GM19452 (cell line): ENCODE measurements around the gene RILPL2.
"Not testable (repeated sequence)": the region's sequence is repeated elsewhere in the genome, so short reads cannot be mapped to it uniquely, and the experiment has no call there.

Experiments used
- ATAC-seq: cut with Tn5 transposase; IDR thresholded peaks from one replicate; pipeline ENCODE4 v1.9.1; 2021; ENCODE audit not compliant: unreplicated experiment

The RILPL2 gene

GRCh38 chr12:123384994-123385376 is 51.5 kb downstream of the RILPL2 start:
- ATAC-seq = no peak

DNA sequence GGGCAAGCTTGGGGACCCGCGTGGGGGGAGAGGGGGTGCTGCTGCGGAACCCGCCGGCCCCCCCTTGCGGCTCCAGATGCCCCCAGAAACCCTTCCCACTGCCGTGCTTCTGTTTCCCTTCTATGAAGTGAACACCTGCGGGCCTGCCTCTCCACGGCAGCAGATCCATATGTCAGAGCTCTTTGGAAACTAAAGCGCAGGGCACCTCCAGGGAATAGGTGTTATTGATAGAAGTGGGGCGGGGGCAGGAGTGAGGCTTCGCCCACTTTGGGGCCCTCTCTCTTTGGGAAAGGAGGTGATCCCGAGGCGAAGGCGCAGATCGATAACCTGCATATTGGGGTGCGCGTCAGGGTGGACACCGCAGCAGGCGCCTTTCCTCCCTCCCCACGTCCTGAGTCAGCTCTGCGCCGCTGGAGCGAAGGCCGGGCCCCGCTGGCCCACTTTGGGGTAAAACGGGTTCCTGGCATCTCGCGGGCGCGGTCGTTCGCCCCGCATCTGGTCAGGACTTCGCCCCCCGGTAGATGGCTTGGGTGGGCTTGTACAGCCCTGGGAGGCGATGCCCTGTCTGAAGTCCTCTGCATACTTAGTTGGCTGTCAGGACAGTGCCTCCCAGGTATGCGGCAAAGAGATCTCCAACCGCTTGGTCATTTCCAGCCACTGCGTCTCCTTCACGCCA is 52.0 kb downstream of the RILPL2 start:
- ATAC-seq = no peak

- no peak for ATAC-seq
Measured at GRCh38 chr12:123382684-123383083, 53.8 kb downstream of the RILPL2 start.

DNA sequence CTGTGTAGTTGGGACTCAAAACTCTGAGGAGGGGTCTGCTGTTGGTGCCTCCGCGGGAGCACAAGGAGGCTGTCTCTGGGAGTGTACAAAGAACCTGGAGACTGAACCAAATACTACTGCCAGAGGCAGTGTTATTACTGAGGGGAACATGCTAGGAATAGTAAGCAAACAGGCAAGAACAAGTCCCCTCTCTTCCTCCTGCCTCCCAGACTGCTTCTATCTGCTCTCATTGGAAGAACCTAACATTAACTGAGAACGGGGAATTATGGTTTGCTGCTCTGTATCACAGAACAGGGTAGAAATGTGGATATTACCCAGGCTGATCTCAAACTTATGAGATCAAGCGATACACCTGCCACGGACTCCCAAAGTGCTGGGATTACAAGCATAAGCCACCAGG is 57.1 kb downstream of the RILPL2 start:
- no peak for ATAC-seq

DNA sequence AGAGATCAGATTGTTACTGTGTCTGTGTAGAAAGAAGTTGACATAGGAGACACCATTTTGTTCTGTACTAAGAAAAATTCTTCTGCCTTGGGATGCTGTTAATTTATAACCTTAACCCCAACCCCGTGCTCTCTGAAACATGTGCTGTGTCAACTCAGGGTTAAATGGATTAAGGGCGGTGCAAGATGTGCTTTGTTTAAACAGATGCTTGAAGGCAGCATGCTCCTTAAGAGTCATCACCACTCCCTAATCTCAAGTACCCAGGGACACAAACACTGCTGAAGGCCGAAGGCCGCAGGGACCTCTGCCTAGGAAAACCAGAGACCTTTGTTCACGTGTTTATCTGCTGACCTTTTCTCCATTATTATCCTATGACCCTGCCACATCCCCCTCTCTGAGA is 64.1 kb downstream of the RILPL2 start:
- not testable (repeated sequence) for ATAC-seq

- not testable (repeated sequence) for ATAC-seq
Measured at GRCh38 chr12:123371667-123372368, 64.7 kb downstream of the RILPL2 start.

GRCh38 chr12:123369229-123369628 is 67.3 kb downstream of the RILPL2 start:
- no peak for ATAC-seq

GRCh38 chr12:123368431-123368830 is 68.1 kb downstream of the RILPL2 start:
- not testable (repeated sequence) for ATAC-seq

DNA sequence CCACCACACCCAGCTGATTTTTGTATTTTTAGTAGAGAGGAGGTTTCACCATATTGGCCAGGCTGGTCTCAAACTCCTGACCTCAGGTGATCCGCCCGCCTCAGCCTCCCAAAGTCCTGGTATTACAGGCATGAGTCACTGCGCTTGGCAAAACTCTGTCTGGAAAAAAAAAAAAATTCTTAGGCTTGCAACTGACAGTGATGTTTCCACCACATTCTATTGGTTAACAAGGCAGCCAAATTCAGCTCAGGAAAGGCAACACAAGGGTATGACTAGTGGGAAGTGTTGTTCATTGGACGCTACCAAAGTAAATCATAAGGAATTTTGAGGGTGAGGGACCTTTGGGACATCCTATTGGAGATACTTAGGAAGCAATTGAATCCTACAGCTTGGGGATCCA is 69.0 kb downstream of the RILPL2 start:
- no peak for ATAC-seq
